Retinal pigment epithelial cell (primary cell): ENCODE data around the gene ZNF662.

Experiments
- DNase-seq: peaks from one replicate; pipeline ENCODE4 v3.0.0-alpha.2; 2010; ENCODE audit warnings: low read depth
- H3K4me3 ChIP-seq: 2 replicates; pipeline ENCODE4 v1.5.1; 2011; ENCODE audit warnings: mild to moderate bottlenecking, low read length, control low read depth, moderate library complexity
- TF ChIP-seq, protein P1 (sequence below): conservative IDR thresholded peaks from 2 replicates; pipeline ENCODE4 v1.5.1; 2011; ENCODE audit warnings: low read depth, low read length, control low read depth, inconsistent platforms

The ZNF662 gene

DNA sequence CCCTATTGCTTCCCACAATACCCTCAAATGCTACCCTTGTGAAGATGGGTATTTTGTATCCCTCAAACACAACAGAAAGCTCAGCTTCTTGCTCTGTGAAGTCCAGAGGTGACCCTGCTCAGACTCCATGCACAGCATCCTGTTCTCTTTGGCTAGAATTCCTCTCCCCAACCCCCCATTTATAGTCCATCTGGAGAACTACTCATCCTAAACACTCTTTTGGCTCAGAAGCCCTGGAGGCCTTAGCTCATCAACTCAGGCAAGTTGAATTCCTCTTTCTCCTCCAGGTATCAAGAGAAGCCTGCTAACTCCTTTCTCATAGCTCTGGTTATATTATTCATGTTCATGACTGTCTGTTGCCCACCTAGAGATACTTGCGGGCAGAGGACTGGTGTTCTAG lies 54.8 kb downstream of the ZNF662 start:
- no peak overlapping the region for H3K4me3 ChIP-seq
- DNase-seq, result no peak
- TF ChIP-seq, protein P1, sequence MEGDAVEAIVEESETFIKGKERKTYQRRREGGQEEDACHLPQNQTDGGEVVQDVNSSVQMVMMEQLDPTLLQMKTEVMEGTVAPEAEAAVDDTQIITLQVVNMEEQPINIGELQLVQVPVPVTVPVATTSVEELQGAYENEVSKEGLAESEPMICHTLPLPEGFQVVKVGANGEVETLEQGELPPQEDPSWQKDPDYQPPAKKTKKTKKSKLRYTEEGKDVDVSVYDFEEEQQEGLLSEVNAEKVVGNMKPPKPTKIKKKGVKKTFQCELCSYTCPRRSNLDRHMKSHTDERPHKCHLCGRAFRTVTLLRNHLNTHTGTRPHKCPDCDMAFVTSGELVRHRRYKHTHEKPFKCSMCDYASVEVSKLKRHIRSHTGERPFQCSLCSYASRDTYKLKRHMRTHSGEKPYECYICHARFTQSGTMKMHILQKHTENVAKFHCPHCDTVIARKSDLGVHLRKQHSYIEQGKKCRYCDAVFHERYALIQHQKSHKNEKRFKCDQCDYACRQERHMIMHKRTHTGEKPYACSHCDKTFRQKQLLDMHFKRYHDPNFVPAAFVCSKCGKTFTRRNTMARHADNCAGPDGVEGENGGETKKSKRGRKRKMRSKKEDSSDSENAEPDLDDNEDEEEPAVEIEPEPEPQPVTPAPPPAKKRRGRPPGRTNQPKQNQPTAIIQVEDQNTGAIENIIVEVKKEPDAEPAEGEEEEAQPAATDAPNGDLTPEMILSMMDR, result no peak

DNA sequence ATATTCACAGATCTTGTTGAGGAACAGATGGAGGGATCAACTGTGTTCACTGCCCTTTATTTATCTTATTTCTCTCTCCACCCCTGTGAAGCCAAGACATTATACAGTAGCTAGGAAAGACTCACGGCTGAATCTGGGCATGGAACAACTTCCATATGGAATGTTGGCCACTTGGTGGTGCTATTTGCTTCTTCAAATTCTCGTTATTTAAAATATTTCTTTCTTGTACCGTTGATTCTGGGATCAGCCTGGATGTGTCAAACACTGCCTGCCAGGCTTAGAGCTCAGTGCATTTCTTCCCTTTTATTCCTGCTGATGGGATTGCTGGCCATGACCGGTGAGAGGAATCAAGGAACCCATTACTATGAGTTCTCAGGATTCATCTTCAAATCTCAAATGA lies 55.7 kb downstream of the ZNF662 start:
- TF ChIP-seq, protein P1, result peak; percentile 65
- no peak overlapping the region for H3K4me3 ChIP-seq
- peak; percentile 7 for DNase-seq

DNA sequence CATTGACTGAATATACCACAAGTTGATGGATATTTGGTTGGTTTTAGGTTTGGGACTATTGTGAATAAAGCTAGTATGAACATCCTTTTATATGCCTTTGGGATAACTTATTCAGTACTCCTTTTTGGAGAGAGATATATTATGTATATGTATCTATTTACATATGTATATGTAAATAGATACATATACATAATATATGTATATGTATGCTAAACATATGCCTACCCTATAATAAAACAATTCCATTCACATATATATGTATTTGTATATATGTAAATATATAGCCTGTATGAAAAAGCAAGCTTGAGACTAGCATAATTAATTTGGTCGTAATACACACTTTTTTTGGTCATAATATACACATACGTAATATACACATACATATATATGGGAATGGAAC lies 57.3 kb downstream of the ZNF662 start:
- DNase-seq, result no peak
- TF ChIP-seq, protein P1, result no peak
- no peak overlapping the region for H3K4me3 ChIP-seq

DNA sequence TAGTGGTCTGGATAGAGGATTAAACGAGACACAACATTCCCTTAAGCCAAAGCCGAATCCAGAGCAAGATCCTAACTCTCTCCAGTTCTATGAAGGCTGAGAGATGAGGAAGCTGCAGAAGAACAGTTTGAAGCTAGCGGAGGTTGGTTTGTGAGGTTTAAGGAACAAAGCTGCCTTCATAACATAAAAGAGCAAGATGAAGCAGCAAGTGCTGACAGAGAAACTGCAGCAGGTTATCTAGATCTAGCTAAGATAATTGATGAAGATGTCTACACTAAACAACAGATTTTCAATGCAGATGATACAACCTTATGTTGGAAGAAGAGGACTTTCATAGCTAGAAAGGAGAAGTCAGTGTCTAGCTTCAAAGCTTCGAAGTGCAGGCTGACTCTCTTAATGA lies 58.3 kb downstream of the ZNF662 start:
- DNase-seq, result no peak
- H3K4me3 ChIP-seq, result no peak overlapping the region
- TF ChIP-seq, protein P1, result no peak
